Heart left ventricle (tissue), 13 donors: ENCODE data around the gene ATXN7L3.
"Not testable (repeated sequence)": the region's sequence is repeated elsewhere in the genome, so short reads cannot be mapped to it uniquely, and the experiment has no call there.

Experiments
- POLR2A ChIP-seq, 2 donors: fragments of 450-650 bp; IDR thresholded peaks; one replicate each; pipeline ENCODE4 v1.6.1; 2017; ENCODE audit warnings: antibody characterized with exemption in 2 of 2, mild to moderate bottlenecking in 2 of 2, moderate library complexity in 2 of 2
- TF ChIP-seq, protein P1 (sequence below), 12 donors: fragments of 200-600 bp; sonication (generic) in 4 of 12; IDR thresholded peaks; one replicate each; pipeline versions ENCODE4 v1.5.0 to v1.8.0; 2018 to 2022; ENCODE audit warnings: antibody characterized with exemption in 12 of 12, mild to moderate bottlenecking in 5 of 12
- donor health status: ischemic (EF 13 %, LVEDD 7.1; RV severe dilation, severe dysfunction).
- donor health status: DM: no; HTN: yes; CAD: no.
- donor health status: DM: no; HTN: no; CAD: no.
- donor health status: ischemic (EF 25% LVEDD 6.9; RV normal size, moderate dysfunction).
- donor health status: ischemic (EF 25% LVEDD 5.7; RV mildly dilated, moderate dysfunction).
- donor health status: ischemic (EF 35%, LVEDD 5.7; RV mildly dilated, moderate dysfunction).
- donor health status: nonischemic (EF 11% LVEDD 7.7; RV severe dilation, severe dysfunction).
- donor health status: DM: yes; HTN: yes; CAD: no.
- donor health status: PGD.
- donor health status: ischemic (EF 29% LVEDD 5.4; RV normal size, mild dysfunction).
- donor health status: nonischemic (EF 23%, LVEDD 6.1; RV moderate dilation, normal function).

- TF ChIP-seq, protein P1, sequence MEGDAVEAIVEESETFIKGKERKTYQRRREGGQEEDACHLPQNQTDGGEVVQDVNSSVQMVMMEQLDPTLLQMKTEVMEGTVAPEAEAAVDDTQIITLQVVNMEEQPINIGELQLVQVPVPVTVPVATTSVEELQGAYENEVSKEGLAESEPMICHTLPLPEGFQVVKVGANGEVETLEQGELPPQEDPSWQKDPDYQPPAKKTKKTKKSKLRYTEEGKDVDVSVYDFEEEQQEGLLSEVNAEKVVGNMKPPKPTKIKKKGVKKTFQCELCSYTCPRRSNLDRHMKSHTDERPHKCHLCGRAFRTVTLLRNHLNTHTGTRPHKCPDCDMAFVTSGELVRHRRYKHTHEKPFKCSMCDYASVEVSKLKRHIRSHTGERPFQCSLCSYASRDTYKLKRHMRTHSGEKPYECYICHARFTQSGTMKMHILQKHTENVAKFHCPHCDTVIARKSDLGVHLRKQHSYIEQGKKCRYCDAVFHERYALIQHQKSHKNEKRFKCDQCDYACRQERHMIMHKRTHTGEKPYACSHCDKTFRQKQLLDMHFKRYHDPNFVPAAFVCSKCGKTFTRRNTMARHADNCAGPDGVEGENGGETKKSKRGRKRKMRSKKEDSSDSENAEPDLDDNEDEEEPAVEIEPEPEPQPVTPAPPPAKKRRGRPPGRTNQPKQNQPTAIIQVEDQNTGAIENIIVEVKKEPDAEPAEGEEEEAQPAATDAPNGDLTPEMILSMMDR (IDR thresholded peaks at IDR 0.05): not testable (repeated sequence)
- not testable (repeated sequence) for TF ChIP-seq POLR2A (IDR thresholded peaks at IDR 0.05)
Observed at GRCh38 chr17:44143921-44144320, 55.8 kb downstream of the ATXN7L3 start.
